Measurements from ENCODE around the gene XPNPEP1. TPM values are rescaled to one million over a fixed set of nuclear protein-coding genes. Genes with fewer than 3 reads are reported as not detected.

Gene XPNPEP1
- total RNA-seq, 1 donor from 2014 or later = 79.4 TPM

GRCh38 chr10:109893386-109893785 is 29.9 kb downstream of the XPNPEP1 start:
- no peak overlapping the region for H3K27ac Mint-ChIP-seq
- no peaks in the 10 kb centered on the region for H3K27me3 Mint-ChIP-seq (ENCODE audit: low read depth)
- no peaks in the 10 kb centered on the region for H3K9me3 Mint-ChIP-seq
- H3K36me3 Mint-ChIP-seq (ENCODE audit: low read depth) = peaks cover 40% of the 10 kb centered on the region
- no peak overlapping the region for H3K4me3 Mint-ChIP-seq (ENCODE audit: low read depth)
- intact Hi-C loops (cut with micrococcal nuclease) = no loop called here
- DNase-seq (ENCODE audit: low spot score) = no peak
- peaks cover 33% of the 10 kb centered on the region for H3K4me1 Mint-ChIP-seq (ENCODE audit: low read depth)

- intact Hi-C loops (cut with micrococcal nuclease) = no loop called here
- Mint-ChIP-seq H3K4me1 (ENCODE audit: low read depth) (peaks cover 33% of the 10 kb centered on the region), H3K27me3 (ENCODE audit: low read depth) (no peaks in the 10 kb centered on the region), H3K36me3 (ENCODE audit: low read depth) (peaks cover 37% of the 10 kb centered on the region), H3K9me3 (no peaks in the 10 kb centered on the region), H3K27ac (no peak overlapping the region), H3K4me3 (ENCODE audit: low read depth) (no peak overlapping the region)
- no peak for DNase-seq (ENCODE audit: low spot score)
Observed at GRCh38 chr10:109892931-109893330, 30.4 kb downstream of the XPNPEP1 start.

GRCh38 chr10:109892117-109892516 is 31.2 kb downstream of the XPNPEP1 start:
- H3K36me3 Mint-ChIP-seq (ENCODE audit: low read depth) = peaks cover 41% of the 10 kb centered on the region
- no peak overlapping the region for H3K27ac Mint-ChIP-seq

GRCh38 chr10:109891105-109891504 is 32.2 kb downstream of the XPNPEP1 start:
- Mint-ChIP-seq H3K9me3 (no peaks in the 10 kb centered on the region), H3K36me3 (ENCODE audit: low read depth) (peaks cover 40% of the 10 kb centered on the region), H3K4me1 (ENCODE audit: low read depth) (peaks cover 33% of the 10 kb centered on the region), H3K27me3 (ENCODE audit: low read depth) (no peaks in the 10 kb centered on the region), H3K27ac (no peak overlapping the region), H3K4me3 (ENCODE audit: low read depth) (no peak overlapping the region)
- DNase-seq (ENCODE audit: low spot score) = no peak
- intact Hi-C loops (cut with micrococcal nuclease) = no loop called here

More at GRCh38 chr10:109892117-109892516, 31.2 kb downstream of the XPNPEP1 start:
- intact Hi-C loops (cut with micrococcal nuclease) = no loop called here
- Mint-ChIP-seq H3K9me3 (no peaks in the 10 kb centered on the region), H3K27me3 (ENCODE audit: low read depth) (no peaks in the 10 kb centered on the region), H3K4me3 (ENCODE audit: low read depth) (no peak overlapping the region), H3K4me1 (ENCODE audit: low read depth) (peaks cover 33% of the 10 kb centered on the region)
- no peak for DNase-seq (ENCODE audit: low spot score)

- no peaks in the 10 kb centered on the region for H3K27me3 Mint-ChIP-seq (ENCODE audit: low read depth)
- H3K4me1 Mint-ChIP-seq (ENCODE audit: low read depth) = peaks cover 30% of the 10 kb centered on the region
- no peak for DNase-seq (ENCODE audit: low spot score)
- H3K9me3 Mint-ChIP-seq = no peaks in the 10 kb centered on the region
- H3K4me3 Mint-ChIP-seq (ENCODE audit: low read depth) = no peak overlapping the region
- intact Hi-C loops (cut with micrococcal nuclease) = loop anchor here (10.0 kb wide), 1 partner anchor 185 kb away; no protein-coding TSS in a partner anchor
- no peak overlapping the region for H3K27ac Mint-ChIP-seq
- H3K36me3 Mint-ChIP-seq (ENCODE audit: low read depth) = peaks cover 43% of the 10 kb centered on the region
Observed at GRCh38 chr10:109889867-109890266, 33.4 kb downstream of the XPNPEP1 start.

GRCh38 chr10:109887776-109888175 is 35.5 kb downstream of the XPNPEP1 start:
- no peak overlapping the region for H3K27ac Mint-ChIP-seq

GRCh38 chr10:109887243-109887642 is 36.1 kb downstream of the XPNPEP1 start:
- no peak overlapping the region for H3K4me3 Mint-ChIP-seq (ENCODE audit: low read depth)
- intact Hi-C loops (cut with micrococcal nuclease) = loop anchor here (10.0 kb wide), 1 partner anchor 188 kb away; no protein-coding TSS in a partner anchor
- H3K36me3 Mint-ChIP-seq (ENCODE audit: low read depth) = peaks cover 59% of the 10 kb centered on the region
- no peak overlapping the region for H3K27ac Mint-ChIP-seq
- no peaks in the 10 kb centered on the region for H3K9me3 Mint-ChIP-seq
- no peak for DNase-seq (ENCODE audit: low spot score)
- H3K27me3 Mint-ChIP-seq (ENCODE audit: low read depth) = no peaks in the 10 kb centered on the region
- peaks cover 26% of the 10 kb centered on the region for H3K4me1 Mint-ChIP-seq (ENCODE audit: low read depth)

More at GRCh38 chr10:109887776-109888175, 35.5 kb downstream of the XPNPEP1 start:
- no peak overlapping the region for H3K4me3 Mint-ChIP-seq (ENCODE audit: low read depth)
- DNase-seq (ENCODE audit: low spot score) = no peak
- no peaks in the 10 kb centered on the region for H3K9me3 Mint-ChIP-seq
- peaks cover 57% of the 10 kb centered on the region for H3K36me3 Mint-ChIP-seq (ENCODE audit: low read depth)
- no peaks in the 10 kb centered on the region for H3K27me3 Mint-ChIP-seq (ENCODE audit: low read depth)
- intact Hi-C loops (cut with micrococcal nuclease) = loop anchor here (10.0 kb wide), 1 partner anchor 187 kb away; no protein-coding TSS in a partner anchor
- peaks cover 30% of the 10 kb centered on the region for H3K4me1 Mint-ChIP-seq (ENCODE audit: low read depth)

GRCh38 chr10:109886781-109887140 is 36.5 kb downstream of the XPNPEP1 start:
- DNase-seq (ENCODE audit: low spot score) = no peak
- H3K36me3 Mint-ChIP-seq (ENCODE audit: low read depth) = peaks cover 57% of the 10 kb centered on the region
- intact Hi-C loops (cut with micrococcal nuclease) = loop anchor here (10.0 kb wide), 1 partner anchor 188 kb away; no protein-coding TSS in a partner anchor
- peaks cover 21% of the 10 kb centered on the region for H3K4me1 Mint-ChIP-seq (ENCODE audit: low read depth)
- no peaks in the 10 kb centered on the region for H3K9me3 Mint-ChIP-seq
- H3K27me3 Mint-ChIP-seq (ENCODE audit: low read depth) = no peaks in the 10 kb centered on the region
- H3K4me3 Mint-ChIP-seq (ENCODE audit: low read depth) = no peak overlapping the region
- no peak overlapping the region for H3K27ac Mint-ChIP-seq

GRCh38 chr10:109886037-109886780 is 37.1 kb downstream of the XPNPEP1 start:
- H3K27me3 Mint-ChIP-seq (ENCODE audit: low read depth) = no peaks in the 10 kb centered on the region
- peaks cover 52% of the 10 kb centered on the region for H3K36me3 Mint-ChIP-seq (ENCODE audit: low read depth)
- H3K4me3 Mint-ChIP-seq (ENCODE audit: low read depth) = no peak overlapping the region
- no peak overlapping the region for H3K27ac Mint-ChIP-seq
- intact Hi-C loops (cut with micrococcal nuclease) = loop anchor here (10.0 kb wide), 1 partner anchor 189 kb away; no protein-coding TSS in a partner anchor
- peaks cover 19% of the 10 kb centered on the region for H3K4me1 Mint-ChIP-seq (ENCODE audit: low read depth)
- no peak for DNase-seq (ENCODE audit: low spot score)
- H3K9me3 Mint-ChIP-seq = no peaks in the 10 kb centered on the region

- Mint-ChIP-seq H3K27ac (no peak overlapping the region), H3K4me3 (ENCODE audit: low read depth) (no peak overlapping the region), H3K9me3 (no peaks in the 10 kb centered on the region)
Observed at GRCh38 chr10:109883859-109884771, 39.2 kb downstream of the XPNPEP1 start.

GRCh38 chr10:109882251-109883057 is 40.9 kb downstream of the XPNPEP1 start:
- H3K36me3 Mint-ChIP-seq (ENCODE audit: low read depth) = peaks cover 59% of the 10 kb centered on the region
- no peak overlapping the region for H3K4me3 Mint-ChIP-seq (ENCODE audit: low read depth)
- DNase-seq (ENCODE audit: low spot score) = no peak

More at GRCh38 chr10:109883859-109884771, 39.2 kb downstream of the XPNPEP1 start:
- Mint-ChIP-seq H3K36me3 (ENCODE audit: low read depth) (peaks cover 54% of the 10 kb centered on the region), H3K4me1 (ENCODE audit: low read depth) (peaks cover 10% of the 10 kb centered on the region), H3K27me3 (ENCODE audit: low read depth) (no peaks in the 10 kb centered on the region)
- intact Hi-C loops (cut with micrococcal nuclease) = loop anchor here (1.0 to 10.0 kb wide), 4 partner anchors 37 to 191 kb away; no protein-coding TSS in a partner anchor
- DNase-seq (ENCODE audit: low spot score) = peak; percentile 43

GRCh38 chr10:109881769-109882057 is 41.6 kb downstream of the XPNPEP1 start:
- Mint-ChIP-seq H3K4me3 (ENCODE audit: low read depth) (no peak overlapping the region), H3K27ac (no peak overlapping the region), H3K4me1 (ENCODE audit: low read depth) (peaks cover 10% of the 10 kb centered on the region), H3K27me3 (ENCODE audit: low read depth) (no peaks in the 10 kb centered on the region), H3K9me3 (no peaks in the 10 kb centered on the region), H3K36me3 (ENCODE audit: low read depth) (peaks cover 61% of the 10 kb centered on the region)
- DNase-seq (ENCODE audit: low spot score) = no peak
- intact Hi-C loops (cut with micrococcal nuclease) = loop anchor here (10.0 kb wide), 1 partner anchor 193 kb away; no protein-coding TSS in a partner anchor

More at GRCh38 chr10:109882251-109883057, 40.9 kb downstream of the XPNPEP1 start:
- Mint-ChIP-seq H3K27me3 (ENCODE audit: low read depth) (no peaks in the 10 kb centered on the region), H3K9me3 (no peaks in the 10 kb centered on the region), H3K4me1 (ENCODE audit: low read depth) (peaks cover 10% of the 10 kb centered on the region), H3K27ac (no peak overlapping the region)
- intact Hi-C loops (cut with micrococcal nuclease) = loop anchor here (10.0 kb wide), 1 partner anchor 192 kb away; no protein-coding TSS in a partner anchor

Measured in activated T-helper 2 cell treated with anti-CD3 and anti-CD28 coated beads, Interferon-gamma antibody, Interleukin-2, Interleukin-4, amounts not matched to agents 10 μg/mL and 5 μg/mL and 100 μg/mL, durations not matched to agents 14 hours and 24 hours and 36 hours (primary cell).